IMR-90 (cell line): ENCODE data around the gene INPP4A. TPM values are rescaled to one million over a fixed set of nuclear protein-coding genes. Genes with fewer than 3 reads are reported as not detected.

ENCODE experiments used
- ATAC-seq: fragments of 200-7000 bp; cut with Tn5 transposase; 2 replicates; pipeline ENCODE4 v1.9.1; 2020; ENCODE audit warnings: low read depth, mild to moderate bottlenecking, moderate library complexity
- BruUV-seq: library from RNA; stranded (reverse); fragments of 400-500 nt; replicated peaks from 2 replicates; lab custom pipeline; 2021; lab: Mats Ljungman, UMichigan
- CTCF ChIA-PET: fragments of 300-600 bp; formaldehyde crosslinking; extraction: SDS; loops from one replicate; lab custom pipeline; 2021; ENCODE audit warnings: antibody characterized with exemption; lab: Yijun Ruan, JAX
- POLR2A ChIA-PET: fragments of 300-600 bp; sonication (Branson Sonifier 250); formaldehyde crosslinking; loops from one replicate; lab custom pipeline; 2022; ENCODE audit warnings: antibody characterized with exemption; ENCODE audit not compliant: unreplicated experiment; lab: Charles Lee
- DNase-seq: peaks from one replicate; pipeline ENCODE4 v3.0.0; 2013
- H2AFZ ChIP-seq: replicated peaks from 2 replicates; pipeline ENCODE3; 2013; ENCODE audit warnings: low read length, mild to moderate bottlenecking; ENCODE audit not compliant: poor library complexity
- H2AK5ac ChIP-seq: 2 replicates; pipeline ENCODE4 v1.6.1; 2013; ENCODE audit warnings: low read depth, low read length, inconsistent platforms
- H2AK9ac ChIP-seq: replicated peaks from 2 replicates; pipeline ENCODE3; 2013; ENCODE audit warnings: mild to moderate bottlenecking, low read depth, low read length, moderate library complexity; ENCODE audit not compliant: poor library complexity
- H2BK120ac ChIP-seq: 2 replicates; pipeline ENCODE4 v1.6.1; 2013; ENCODE audit warnings: low read depth, low read length, inconsistent platforms
- H2BK15ac ChIP-seq: 3 replicates; pipeline ENCODE4 v1.6.1; 2013; ENCODE audit warnings: low read depth, low read length, inconsistent platforms
- H2BK20ac ChIP-seq: 2 replicates; pipeline ENCODE4 v1.6.1; 2013; ENCODE audit warnings: low read depth, mild to moderate bottlenecking, inconsistent platforms, low read length, moderate library complexity
- H2BK5ac ChIP-seq: 2 replicates; pipeline ENCODE4 v1.6.1; 2013; ENCODE audit warnings: mild to moderate bottlenecking, low read depth, low read length, inconsistent platforms; ENCODE audit not compliant: poor library complexity, severe bottlenecking
- H3K14ac ChIP-seq: replicated peaks from 2 replicates; pipeline ENCODE4 v1.6.1; 2013; ENCODE audit warnings: low read depth, low read length, inconsistent platforms
- H3K18ac ChIP-seq: 2 replicates; pipeline ENCODE4 v1.6.1; 2013; ENCODE audit warnings: low read depth, low read length, control low read depth
- H3K23ac ChIP-seq: 2 replicates; pipeline ENCODE4 v1.6.1; 2013; ENCODE audit warnings: low read depth, low read length, inconsistent platforms
- H3K27ac ChIP-seq: 2 replicates; pipeline ENCODE4 v1.5.1; 2013; ENCODE audit warnings: mild to moderate bottlenecking, control low read depth, low read length; ENCODE audit not compliant: insufficient read depth
- H3K27me3 ChIP-seq: 2 replicates; pipeline ENCODE4 v1.6.1; 2013; ENCODE audit warnings: low read length; ENCODE audit not compliant: control insufficient read depth, insufficient read depth
- H3K36me3 ChIP-seq: 2 replicates; pipeline ENCODE4 v1.6.1; 2013; ENCODE audit warnings: low read length, mixed read lengths; ENCODE audit not compliant: control insufficient read depth, insufficient read depth
- H3K4ac ChIP-seq: 2 replicates; pipeline ENCODE4 v1.6.1; 2013; ENCODE audit warnings: low read depth, low read length, inconsistent platforms
- H3K4me1 ChIP-seq: 2 replicates; pipeline ENCODE4 v1.6.1; 2013; ENCODE audit warnings: low read length, mixed read lengths; ENCODE audit not compliant: control insufficient read depth, insufficient read depth
- H3K4me2 ChIP-seq: 2 replicates; pipeline ENCODE4 v1.6.1; 2013; ENCODE audit warnings: low read depth, mild to moderate bottlenecking, control low read depth, low read length, moderate library complexity
- H3K4me3 ChIP-seq: 2 replicates; pipeline ENCODE4 v1.5.1; 2013; ENCODE audit warnings: low read depth, mild to moderate bottlenecking, control low read depth, low read length, moderate library complexity; ENCODE audit not compliant: insufficient read depth
- H3K56ac ChIP-seq: 2 replicates; pipeline ENCODE4 v1.6.1; 2013; ENCODE audit warnings: low read length, inconsistent platforms; ENCODE audit not compliant: insufficient read depth; ENCODE audit errors: extremely low read depth
- H3K79me1 ChIP-seq, 2 experiments: 2 replicates each; pipeline ENCODE4 v1.6.1; 2013; ENCODE audit warnings: low read length in 2 of 2, inconsistent platforms in 1 of 2, low read depth in 1 of 2
- H3K9ac ChIP-seq: 2 replicates; pipeline ENCODE4 v1.6.1; 2013; ENCODE audit warnings: low read depth, low read length, control low read depth
- H3K9me1 ChIP-seq: 2 replicates; pipeline ENCODE4 v1.6.1; 2013; ENCODE audit warnings: low read length, inconsistent platforms; ENCODE audit not compliant: insufficient read depth
- H3K9me3 ChIP-seq: 2 replicates; pipeline ENCODE4 v1.6.1; 2013; ENCODE audit warnings: low read length; ENCODE audit not compliant: control insufficient read depth, insufficient read depth
- H4K20me1 ChIP-seq: 2 replicates; pipeline ENCODE4 v1.6.1; 2013; ENCODE audit warnings: low read length, inconsistent platforms; ENCODE audit not compliant: insufficient read depth
- H4K5ac ChIP-seq: 2 replicates; pipeline ENCODE4 v1.6.1; 2013; ENCODE audit warnings: mild to moderate bottlenecking, low read depth, low read length, control low read depth
- H4K8ac ChIP-seq, 2 experiments: 2 replicates each; pipeline ENCODE4 v1.6.1; 2013; ENCODE audit warnings: low read depth in 2 of 2, low read length in 2 of 2, control low read depth in 1 of 2, inconsistent platforms in 1 of 2
- H4K91ac ChIP-seq: 2 replicates; pipeline ENCODE4 v1.6.1; 2013; ENCODE audit warnings: low read depth, low read length, inconsistent platforms; ENCODE audit not compliant: insufficient read depth
- BHLHE40 ChIP-seq: fragments of 150-350 bp; IDR thresholded peaks from 2 replicates; pipeline ENCODE4 v1.6.1; 2016; ENCODE audit warnings: mild to moderate bottlenecking, low read depth, low read length
- CEBPB ChIP-seq: IDR thresholded peaks from 2 replicates; pipeline ENCODE4 v1.6.1; 2012; ENCODE audit warnings: low read depth, low read length, improper control_type of control experiment
- CHD1 ChIP-seq: IDR thresholded peaks from 2 replicates; pipeline ENCODE4 v1.6.1; 2012; ENCODE audit warnings: low read depth, low read length, improper control_type of control experiment
- CTCF ChIP-seq: conservative IDR thresholded peaks from 2 replicates; pipeline ENCODE4 v1.5.1; 2012; ENCODE audit warnings: mild to moderate bottlenecking, low read depth, low read length, improper control_type of control experiment
- ELK1 ChIP-seq: fragments of 150-350 bp; IDR thresholded peaks from 2 replicates; pipeline ENCODE4 v1.6.1; 2016; ENCODE audit warnings: low read depth, mild to moderate bottlenecking, low read length, moderate library complexity, borderline replicate concordance
- MAZ ChIP-seq: IDR thresholded peaks from 2 replicates; pipeline ENCODE4 v1.6.1; 2012; ENCODE audit warnings: low read depth, mild to moderate bottlenecking, low read length, improper control_type of control experiment, moderate library complexity, borderline replicate concordance
- RCOR1 ChIP-seq: IDR thresholded peaks from 2 replicates; pipeline ENCODE4 v1.6.1; 2012; ENCODE audit warnings: mild to moderate bottlenecking, low read length, improper control_type of control experiment; ENCODE audit not compliant: insufficient replicate concordance
- SMC3 ChIP-seq: fragments of 150-350 bp; IDR thresholded peaks from 2 replicates; pipeline ENCODE4 v1.6.1; 2016; ENCODE audit warnings: low read depth, mild to moderate bottlenecking, antibody characterized with exemption, low read length, moderate library complexity
- WGBS, 2 experiments: methylation state at CpG; one replicate each; pipeline versions ENCODE4 v1.1.5 to v1.1.7; 2013; ENCODE audit warnings: missing lambda C conversion rate in 2 of 2; ENCODE audit not compliant: insufficient read length in 1 of 2; ENCODE audit errors: extremely low coverage in 2 of 2; 5-methylcytosine and 5-hydroxymethylcytosine counted together
- dilution Hi-C: fragments of 300-500 bp; cut with HindIII; formaldehyde crosslinking; loops from one replicate; pipeline ENCODE4 v1.14.3; 2018; ENCODE audit warnings: low sequenced_read_pairs; ENCODE audit not compliant: unreplicated experiment
- in situ Hi-C: fragments of 300-500 bp; cut with MboI; formaldehyde crosslinking; loops from 3 replicates; pipeline ENCODE4 v1.14.3; 2019; ENCODE audit warnings: low sequenced_read_pairs, inconsistent platforms, mixed read lengths
- intact Hi-C: fragments of 100-400 bp; cut with micrococcal nuclease; formaldehyde crosslinking; loops from 2 replicates; pipeline ENCODE4 v1.10.0; 2022
- polyA plus RNA-seq, 3 experiments: library from polyadenylated mRNA; depleted of rRNA; stranded (reverse); fragments of >200 nt; gene quantifications; 2 replicates each; pipeline ENCODE4 v1.2.3, GENCODE V29; 2012; ENCODE audit warnings: low replicate concordance in 1 of 3
- total RNA-seq: library from RNA; depleted of rRNA; stranded (reverse); fragments of >200 nt; gene quantifications from 2 replicates; pipeline ENCODE4 v1.2.3, GENCODE V29; 2012

Gene INPP4A
- total and polyA plus RNA-seq, 2 of the 4 experiments (the other 2 are of a cell fraction) = 14.5 to 27.1 TPM

- TF ChIP-seq CTCF (no peak), BHLHE40 (no peak), MAZ (no peak), ELK1 (no peak), RCOR1 (no peak), CEBPB (no peak), SMC3 (no peak), CHD1 (no peak)
- H4K91ac ChIP-seq = no peak overlapping the region
- no peak overlapping the region for H3K56ac ChIP-seq
- peaks cover 28 to 89% of the 10 kb centered on the region in 2 experiments for H3K79me1 ChIP-seq
- no peak overlapping the region for H4K8ac ChIP-seq
- 0 out of 2 replicates have a peak overlapping the region, but pooled peaks have one; percentile 32 for H3K14ac ChIP-seq
- no TSS peak for BruUV-seq
- H2AK9ac ChIP-seq = no peak overlapping the region
- no peaks in the 10 kb centered on the region for H3K27me3 ChIP-seq
- peaks cover 32% of the 10 kb centered on the region for H3K9me1 ChIP-seq
- in situ Hi-C loops = no loop called here
- no peak overlapping the region for H3K4ac ChIP-seq
- no peak overlapping the region for H3K4me2 ChIP-seq
- H2AK5ac ChIP-seq = 0 out of 2 replicates have a peak overlapping the region, but pooled peaks have one; percentile 16
- no peak overlapping the region for H3K27ac ChIP-seq
- H3K9ac ChIP-seq = no peak overlapping the region
- H2BK20ac ChIP-seq = no peak overlapping the region
- no peak overlapping the region for H2AFZ ChIP-seq
- dilution Hi-C loops = no loop called here
- peaks cover 36% of the 10 kb centered on the region for H4K20me1 ChIP-seq
- H2BK120ac ChIP-seq = no peak overlapping the region
- ChIA-PET CTCF (no interaction called here), POLR2A (no interaction called here)
- DNase-seq = no peak
- ATAC-seq = no peak
- 95% methylated on average over 9 of the region's 10 CpGs; no CpG with 5 or more reads in 1 of the 2 experiments for WGBS, 2 experiments
- H2BK15ac ChIP-seq = no peak overlapping the region
- no peak overlapping the region for H3K18ac ChIP-seq
- peak overlapping the region; percentile 51 for H3K23ac ChIP-seq
- no peak overlapping the region for H4K5ac ChIP-seq
- H3K4me1 ChIP-seq = peaks cover 12% of the 10 kb centered on the region
- no peak overlapping the region for H2BK5ac ChIP-seq
- no peaks in the 10 kb centered on the region for H3K36me3 ChIP-seq
- H3K4me3 ChIP-seq = no peak overlapping the region
- intact Hi-C loops = no loop called here
- H3K9me3 ChIP-seq = no peaks in the 10 kb centered on the region
Measured at GRCh38 chr2:98463988-98464771, 19.5 kb downstream of the INPP4A start.
